RWPE2 (cell line): ENCODE measurements around the gene IQCH.

ENCODE experiments used
- ATAC-seq: fragments of 200-7000 bp; cut with Tn5 transposase; 3 replicates; pipeline ENCODE4 v1.9.1; 2021; ENCODE audit warnings: low read depth
- DNase-seq: peaks from one replicate; pipeline ENCODE4 v3.0.0-alpha.2; 2020; ENCODE audit warnings: low spot score
- H3K27ac ChIP-seq: fragments of 450-650 bp; 2 replicates; pipeline ENCODE4 v1.5.1; 2017; ENCODE audit warnings: mild to moderate bottlenecking; ENCODE audit not compliant: poor library complexity, severe bottlenecking
- H3K27me3 ChIP-seq: fragments of 250-450 bp; sonication (Bioruptor Pico); 2 replicates; pipeline ENCODE4 v1.5.1; 2021; ENCODE audit warnings: mild to moderate bottlenecking, moderate library complexity; ENCODE audit not compliant: insufficient read depth, poor library complexity, severe bottlenecking
- H3K36me3 ChIP-seq: fragments of 250-450 bp; sonication (Bioruptor Pico); 2 replicates; pipeline ENCODE4 v1.5.1; 2020; ENCODE audit warnings: low read depth, mild to moderate bottlenecking, moderate library complexity
- H3K4me1 ChIP-seq: fragments of 250-450 bp; sonication (Bioruptor Pico); 2 replicates; pipeline ENCODE4 v1.5.1; 2021; ENCODE audit warnings: mild to moderate bottlenecking, moderate library complexity; ENCODE audit not compliant: insufficient read depth, poor library complexity, severe bottlenecking
- H3K4me3 ChIP-seq: fragments of 250-450 bp; sonication (Bioruptor Pico); 2 replicates; pipeline ENCODE4 v1.5.1; 2021; ENCODE audit warnings: mild to moderate bottlenecking, moderate library complexity; ENCODE audit not compliant: severe bottlenecking
- H3K9me3 ChIP-seq: fragments of 250-450 bp; sonication (Bioruptor Pico); 2 replicates; pipeline ENCODE4 v1.5.1; 2021; ENCODE audit warnings: mild to moderate bottlenecking, moderate library complexity; ENCODE audit not compliant: severe bottlenecking
- TF ChIP-seq, protein P1 (sequence below): fragments of 450-650 bp; IDR thresholded peaks from one replicate; pipeline ENCODE4 v1.5.1; 2017; ENCODE audit warnings: mild to moderate bottlenecking, moderate library complexity; ENCODE audit not compliant: poor library complexity, severe bottlenecking

Gene IQCH

DNA sequence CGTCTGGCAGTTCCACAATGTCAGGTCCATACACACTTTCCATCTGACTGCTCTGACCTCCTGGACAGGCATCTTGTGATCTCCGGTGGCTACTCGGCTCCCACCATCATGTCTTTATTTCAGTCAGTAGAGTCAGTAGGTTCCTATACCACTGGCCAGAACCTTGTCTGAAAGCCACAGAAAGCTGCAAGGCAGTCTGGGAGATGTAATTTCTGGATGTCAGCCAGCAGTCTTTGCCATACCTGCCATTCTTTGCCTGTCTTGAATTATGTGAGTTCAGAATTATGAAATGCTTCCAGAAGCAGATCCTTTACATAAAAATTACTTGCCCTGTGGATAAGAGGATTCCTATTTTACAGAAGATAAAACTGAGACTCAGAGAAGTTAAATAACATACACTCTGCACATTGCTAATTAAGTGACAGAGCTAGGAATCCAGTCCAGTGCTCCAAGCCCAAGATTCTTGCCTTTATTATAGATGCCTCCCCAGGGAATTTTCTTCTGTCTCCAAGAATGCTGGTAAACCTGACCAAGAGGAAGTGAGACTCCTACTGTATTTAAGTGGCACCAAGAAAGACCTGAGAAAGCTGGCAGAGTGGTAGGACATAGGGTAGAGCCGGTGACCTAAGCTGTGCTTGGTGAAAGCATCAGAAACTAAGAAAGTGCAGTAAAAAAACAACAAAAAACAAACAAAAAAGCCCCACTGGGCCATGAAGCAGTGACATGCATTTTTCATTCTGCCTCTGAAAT is 75.6 kb downstream of the IQCH start:
- TF ChIP-seq, protein P1, sequence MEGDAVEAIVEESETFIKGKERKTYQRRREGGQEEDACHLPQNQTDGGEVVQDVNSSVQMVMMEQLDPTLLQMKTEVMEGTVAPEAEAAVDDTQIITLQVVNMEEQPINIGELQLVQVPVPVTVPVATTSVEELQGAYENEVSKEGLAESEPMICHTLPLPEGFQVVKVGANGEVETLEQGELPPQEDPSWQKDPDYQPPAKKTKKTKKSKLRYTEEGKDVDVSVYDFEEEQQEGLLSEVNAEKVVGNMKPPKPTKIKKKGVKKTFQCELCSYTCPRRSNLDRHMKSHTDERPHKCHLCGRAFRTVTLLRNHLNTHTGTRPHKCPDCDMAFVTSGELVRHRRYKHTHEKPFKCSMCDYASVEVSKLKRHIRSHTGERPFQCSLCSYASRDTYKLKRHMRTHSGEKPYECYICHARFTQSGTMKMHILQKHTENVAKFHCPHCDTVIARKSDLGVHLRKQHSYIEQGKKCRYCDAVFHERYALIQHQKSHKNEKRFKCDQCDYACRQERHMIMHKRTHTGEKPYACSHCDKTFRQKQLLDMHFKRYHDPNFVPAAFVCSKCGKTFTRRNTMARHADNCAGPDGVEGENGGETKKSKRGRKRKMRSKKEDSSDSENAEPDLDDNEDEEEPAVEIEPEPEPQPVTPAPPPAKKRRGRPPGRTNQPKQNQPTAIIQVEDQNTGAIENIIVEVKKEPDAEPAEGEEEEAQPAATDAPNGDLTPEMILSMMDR, result no peak
- DNase-seq (no peak), ATAC-seq (no peak)
- no peaks in the 10 kb centered on the region for H3K9me3 ChIP-seq
- H3K4me3 ChIP-seq, result no peak overlapping the region
- no peaks in the 10 kb centered on the region for H3K36me3 ChIP-seq
- H3K4me1 ChIP-seq, result no peaks in the 10 kb centered on the region
- H3K27me3 ChIP-seq, result no peaks in the 10 kb centered on the region
- no peak overlapping the region for H3K27ac ChIP-seq

DNA sequence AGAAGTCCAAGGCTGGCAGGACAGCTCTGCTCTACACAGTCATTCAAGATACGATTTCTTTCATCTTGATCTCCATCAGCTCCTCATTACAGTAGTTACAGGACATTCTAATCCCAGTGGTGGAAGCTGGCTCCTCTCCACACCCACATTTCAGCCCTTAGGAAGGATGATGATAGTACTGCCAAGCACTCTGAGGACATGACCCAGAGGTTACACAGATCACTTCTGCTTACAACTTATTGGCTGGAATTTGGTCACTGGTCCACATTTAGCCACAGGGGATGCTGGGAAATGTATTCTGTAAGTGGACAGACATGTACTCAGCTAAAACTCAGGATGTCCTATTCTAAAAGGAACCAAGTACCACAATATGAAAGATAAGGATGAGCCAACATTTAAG is 77.1 kb downstream of the IQCH start:
- TF ChIP-seq, protein P1, result no peak
- no peaks in the 10 kb centered on the region for H3K27me3 ChIP-seq
- no peaks in the 10 kb centered on the region for H3K9me3 ChIP-seq
- H3K36me3 ChIP-seq, result no peaks in the 10 kb centered on the region
- H3K4me3 ChIP-seq, result no peak overlapping the region
- DNase-seq (no peak), ATAC-seq (no peak)
- no peak overlapping the region for H3K27ac ChIP-seq
- H3K4me1 ChIP-seq, result no peaks in the 10 kb centered on the region

DNA sequence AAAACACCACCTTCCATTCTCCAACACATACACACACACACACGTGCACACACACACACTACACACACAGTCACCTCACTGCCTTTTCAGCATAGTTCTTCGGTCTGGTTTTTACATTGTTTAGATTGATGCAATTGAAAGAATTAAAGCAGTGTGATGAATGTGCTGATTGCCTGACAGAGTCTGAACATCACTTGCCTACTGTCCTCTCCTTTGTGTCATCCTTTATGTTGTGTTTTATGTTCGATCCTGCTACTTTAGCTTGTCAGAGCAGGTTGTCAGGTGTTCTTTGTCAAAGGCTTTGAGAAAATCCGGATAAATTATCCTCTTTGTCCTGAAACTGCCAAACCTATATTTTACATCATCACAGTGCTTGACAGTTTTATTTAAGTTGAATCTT is 80.4 kb downstream of the IQCH start:
- Histone ChIP-seq H3K27me3 (no peaks in the 10 kb centered on the region), H3K4me3 (no peak overlapping the region), H3K4me1 (no peaks in the 10 kb centered on the region), H3K27ac (no peak overlapping the region), H3K9me3 (no peaks in the 10 kb centered on the region), H3K36me3 (no peaks in the 10 kb centered on the region)
- no peak for DNase-seq
- TF ChIP-seq, protein P1, result no peak
- no peak for ATAC-seq

DNA sequence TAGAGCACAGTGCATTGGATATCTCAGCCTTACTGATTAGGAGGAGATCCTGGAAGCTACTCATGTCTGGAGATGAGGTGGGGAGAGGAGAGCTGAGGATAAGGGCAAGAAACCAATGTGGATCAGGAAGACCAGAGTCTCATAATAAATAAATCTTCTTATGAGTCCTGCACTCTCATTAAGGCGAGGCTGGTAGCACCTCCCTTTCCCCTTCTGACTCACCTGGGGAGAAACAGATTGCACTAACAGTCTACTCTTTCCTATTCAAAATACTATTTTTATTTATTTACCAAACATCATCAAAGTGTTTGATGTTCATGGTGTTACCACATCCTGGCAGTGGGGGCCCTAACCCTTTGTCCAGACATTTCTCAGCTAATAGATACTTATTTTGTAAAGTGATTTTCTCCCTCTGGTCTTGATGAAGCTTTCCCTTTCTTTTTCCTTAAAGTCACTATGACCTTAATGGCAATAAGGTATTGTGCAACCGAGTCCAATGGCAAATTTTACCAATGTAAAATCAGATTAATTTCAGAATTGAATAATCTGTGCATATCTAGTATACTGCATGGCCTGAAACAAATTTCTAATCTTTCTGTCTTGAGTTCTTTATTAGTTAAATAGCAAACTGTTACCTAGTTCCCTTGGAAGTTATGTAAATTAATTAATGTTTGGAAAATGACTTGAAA is 81.1 kb downstream of the IQCH start:
- TF ChIP-seq, protein P1, result no peak
- Histone ChIP-seq H3K27me3 (no peaks in the 10 kb centered on the region), H3K9me3 (no peaks in the 10 kb centered on the region), H3K27ac (no peak overlapping the region), H3K4me3 (no peak overlapping the region), H3K4me1 (no peaks in the 10 kb centered on the region), H3K36me3 (no peaks in the 10 kb centered on the region)
- DNase-seq (no peak), ATAC-seq (peak; percentile 59; the same call in 1 of the 3 replicates)

DNA sequence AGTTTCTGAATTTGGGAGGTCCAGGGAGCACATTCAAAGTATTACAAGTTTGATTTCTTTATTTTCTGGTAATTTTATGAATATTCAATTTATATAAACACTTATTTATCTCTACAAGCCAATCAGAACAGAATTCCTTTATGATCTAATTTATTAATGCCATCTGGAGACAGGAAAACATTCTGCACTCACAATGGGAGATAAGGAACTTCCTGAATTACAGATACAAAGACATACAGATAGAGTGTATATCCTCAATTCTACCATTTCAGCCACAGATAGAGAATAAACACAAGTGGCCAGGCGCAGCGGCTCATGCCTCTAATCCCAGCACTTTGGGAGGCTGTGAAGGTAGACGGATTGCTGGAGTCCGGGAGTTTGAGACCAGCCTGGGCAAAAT is 86.0 kb downstream of the IQCH start:
- ATAC-seq, result no peak
- H3K27ac ChIP-seq, result no peak overlapping the region
- no peak overlapping the region for H3K4me3 ChIP-seq
- H3K36me3 ChIP-seq, result 0 out of 2 replicates have a peak, but pooled peaks cover 3% of the 10 kb centered on the region
- no peak for DNase-seq
- no peaks in the 10 kb centered on the region for H3K4me1 ChIP-seq
- H3K27me3 ChIP-seq, result no peaks in the 10 kb centered on the region
- H3K9me3 ChIP-seq, result peaks cover 3% of the 10 kb centered on the region
- TF ChIP-seq, protein P1, result no peak
